ENCODE data around the gene NKAIN2.

NKAIN2 gene

DNA sequence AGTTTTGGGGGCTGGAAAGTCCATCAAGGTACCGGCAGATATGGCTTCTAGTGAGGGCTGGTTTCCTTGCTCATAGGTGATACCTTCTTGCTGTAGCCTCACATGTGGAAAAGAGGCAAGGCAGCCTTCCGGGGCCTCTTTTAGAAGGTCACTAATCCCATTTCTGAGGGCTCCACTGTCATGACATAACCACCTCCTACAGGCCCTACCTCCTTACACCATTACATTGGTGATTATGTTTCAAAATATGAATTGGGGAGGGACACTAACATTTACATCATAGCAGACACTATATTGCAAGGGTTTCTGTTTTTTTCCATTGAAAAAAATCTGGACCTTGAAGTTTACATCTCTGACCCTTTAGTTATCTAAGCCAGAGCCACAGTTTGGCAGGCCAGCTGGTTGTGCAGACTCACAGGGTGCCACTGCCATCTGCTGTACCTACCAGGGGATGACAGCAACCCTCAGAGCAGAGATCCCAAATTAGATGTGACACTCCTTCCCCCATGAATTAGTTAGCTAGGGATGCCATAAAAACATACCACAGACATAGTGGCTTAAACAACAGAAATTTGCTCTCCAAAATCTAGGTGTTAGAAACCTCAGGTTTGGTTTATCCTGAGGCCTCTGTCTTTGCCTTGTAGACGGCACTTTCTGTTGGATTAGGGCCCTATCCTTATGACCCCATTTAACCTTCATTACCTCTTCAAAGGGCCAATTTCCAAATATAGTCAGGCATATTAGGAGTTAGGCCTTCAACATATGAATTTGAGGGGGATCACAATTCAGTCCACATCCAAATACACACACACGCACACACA is 992.2 kb downstream of the NKAIN2 start:
- DNase-seq: no peak

DNA sequence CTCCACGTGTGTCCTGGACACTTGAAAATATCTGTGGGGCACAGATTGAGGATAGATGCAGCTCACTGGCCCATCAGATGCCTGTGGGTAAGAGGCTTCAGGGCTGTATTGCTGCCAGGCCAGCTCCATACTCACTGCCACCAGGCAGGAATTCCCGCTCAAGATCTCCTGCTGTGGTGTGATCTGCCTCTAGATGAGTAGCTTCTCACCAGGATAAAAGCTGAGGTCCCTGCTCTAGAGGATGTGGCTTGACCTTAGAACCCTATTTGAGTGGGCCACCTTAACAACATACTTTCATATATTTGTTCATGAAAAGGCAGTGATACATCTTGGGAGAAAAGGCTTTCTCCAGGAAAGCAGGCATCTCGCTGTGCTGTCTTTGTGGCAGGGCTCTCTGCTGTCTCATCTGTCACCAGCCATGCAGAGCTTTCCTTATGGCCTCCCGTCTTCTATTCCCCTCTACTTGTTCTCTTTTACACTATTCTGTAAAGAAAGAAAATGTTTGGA is 992.9 kb downstream of the NKAIN2 start:
- DNase-seq: no peak

DNA sequence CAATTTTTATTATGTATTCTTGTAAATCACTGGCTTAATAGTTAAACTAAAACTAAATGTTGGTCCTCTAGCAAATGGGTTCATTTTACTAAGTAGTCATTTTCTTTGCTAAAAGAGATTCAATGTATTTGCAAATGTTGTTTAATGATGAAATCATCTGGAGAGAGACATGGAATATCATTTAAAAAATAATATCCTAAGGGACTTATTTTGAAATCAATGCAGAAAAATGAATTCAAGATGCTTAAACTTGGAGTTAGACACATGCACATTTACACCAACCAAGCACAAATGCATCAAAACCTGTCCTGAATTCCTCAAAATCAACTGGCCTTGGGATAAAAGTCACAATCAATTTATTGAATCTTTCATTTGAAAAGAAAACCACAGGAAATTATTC is 993.6 kb downstream of the NKAIN2 start:
- no peak for DNase-seq

DNA sequence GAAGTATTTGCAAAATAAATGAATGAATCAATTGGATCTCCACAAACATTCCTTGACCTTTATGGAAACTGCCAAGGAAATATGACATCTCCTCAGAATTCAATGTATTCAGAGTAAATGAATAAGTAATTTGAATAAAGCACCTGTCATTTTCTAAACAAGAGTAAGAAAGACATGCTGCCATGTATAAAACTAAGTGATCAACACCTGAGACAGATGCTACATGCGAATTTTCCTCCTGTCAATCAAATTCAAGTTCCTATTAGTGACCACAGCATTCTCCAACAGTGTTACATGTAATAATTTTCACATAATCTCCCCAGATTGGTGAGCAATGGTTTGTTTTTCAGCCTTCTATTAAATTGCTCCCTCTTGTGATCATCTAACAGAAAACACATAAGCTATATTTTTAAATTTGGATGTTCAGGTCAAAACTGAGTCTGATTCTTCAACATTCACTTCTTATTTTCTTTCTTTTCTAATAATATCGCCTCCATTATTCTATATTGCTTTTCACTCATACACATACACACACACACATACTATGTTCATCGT is 995.4 kb downstream of the NKAIN2 start:
- DNase-seq: no peak

DNA sequence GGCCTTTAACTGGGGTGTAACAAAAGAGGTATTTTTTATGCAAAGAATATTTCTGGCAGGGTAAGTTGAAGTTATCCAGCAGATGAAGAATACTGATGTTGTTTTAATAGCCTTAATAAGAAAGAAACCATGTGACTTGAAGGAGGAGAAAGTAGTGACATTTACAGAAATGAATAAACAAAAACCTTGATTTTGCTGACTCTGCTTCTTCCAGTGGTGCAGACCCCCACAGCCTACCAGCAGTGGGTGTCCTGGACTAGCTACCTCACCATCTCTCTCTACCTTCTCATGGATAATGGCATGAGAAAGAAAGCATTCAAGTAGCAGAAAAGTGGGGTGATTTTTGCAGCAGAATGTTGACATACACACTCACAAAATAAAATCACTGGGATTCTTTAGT is 996.0 kb downstream of the NKAIN2 start:
- no peak for DNase-seq

DNA sequence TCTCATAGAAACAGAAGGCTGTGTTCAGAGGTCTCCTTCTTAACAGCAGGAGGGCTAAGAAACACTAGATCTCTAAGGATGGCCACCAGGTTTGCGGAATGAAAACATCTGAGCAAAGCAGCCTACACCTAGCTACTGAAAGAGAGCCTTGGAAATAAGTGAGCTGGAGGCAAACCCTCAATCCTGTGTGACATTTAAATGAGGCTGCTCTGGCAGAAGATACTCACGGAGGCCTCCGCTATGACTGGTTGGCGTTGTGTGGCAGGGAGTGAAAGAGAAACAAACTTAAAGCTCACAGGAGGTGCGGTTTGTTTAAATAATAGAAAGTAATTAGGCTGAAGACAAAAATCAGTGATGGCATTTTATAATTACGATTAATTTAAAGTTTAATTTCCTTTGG is 996.6 kb downstream of the NKAIN2 start:
- no peak for DNase-seq

DNA sequence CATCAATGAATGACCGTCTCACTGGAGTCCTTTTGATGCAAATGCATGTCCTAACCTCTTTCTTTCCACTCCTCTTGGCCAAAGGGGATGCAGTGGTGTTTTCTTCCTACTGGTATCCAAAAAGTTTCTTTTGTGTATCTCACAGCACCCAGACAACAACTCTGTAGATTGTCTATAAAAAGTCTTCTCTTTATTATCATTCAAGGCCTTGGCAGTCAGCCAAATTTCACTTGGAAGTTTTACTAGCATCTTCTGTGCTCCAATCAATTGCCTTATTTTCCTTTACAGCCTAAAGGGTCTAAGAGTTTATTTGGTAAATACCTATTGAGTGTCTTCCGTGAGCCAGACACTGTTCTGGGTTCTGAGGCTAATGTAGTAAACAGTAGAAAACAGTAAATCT is 1008.4 kb downstream of the NKAIN2 start:
- no peak for DNase-seq

DNA sequence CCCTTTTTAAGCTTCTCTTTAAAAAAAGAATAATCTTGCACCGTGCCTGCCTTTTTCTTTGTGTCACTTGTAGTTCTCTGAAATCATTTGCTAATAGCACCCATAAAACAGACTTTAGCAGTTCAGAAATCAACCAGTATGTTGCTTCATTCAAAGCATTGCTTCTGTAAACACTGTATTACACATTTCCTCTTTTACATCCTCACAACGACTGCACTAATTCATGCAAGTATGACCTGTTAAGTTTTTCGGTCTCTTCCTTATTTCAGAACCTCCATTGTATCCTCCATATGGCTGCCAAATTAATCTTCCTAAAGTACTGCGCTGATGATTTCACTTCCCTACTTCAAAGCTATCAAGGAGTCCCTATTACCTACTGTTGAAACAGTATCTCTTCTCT is 1015.7 kb downstream of the NKAIN2 start:
- no peak for DNase-seq

DNA sequence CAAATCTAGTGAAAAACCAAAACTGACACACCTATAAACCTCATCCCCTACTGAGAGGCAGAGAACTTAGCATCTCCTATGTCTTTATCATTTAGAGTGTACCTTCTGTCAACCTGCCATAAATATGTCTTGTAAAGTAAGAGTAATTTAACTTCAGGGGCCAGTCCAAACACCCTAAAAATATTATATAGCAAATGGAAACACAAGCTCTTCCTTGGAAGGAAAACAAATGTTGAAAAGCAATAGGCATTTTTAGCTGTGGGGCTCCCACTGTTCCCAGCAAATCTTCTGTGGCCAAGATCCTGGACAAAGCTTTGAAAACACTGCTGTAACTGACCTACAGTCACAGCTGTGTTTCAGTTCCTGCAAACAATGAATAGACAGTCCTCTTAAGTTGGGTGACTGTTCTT is 1018.5 kb downstream of the NKAIN2 start:
- no peak for DNase-seq

DNA sequence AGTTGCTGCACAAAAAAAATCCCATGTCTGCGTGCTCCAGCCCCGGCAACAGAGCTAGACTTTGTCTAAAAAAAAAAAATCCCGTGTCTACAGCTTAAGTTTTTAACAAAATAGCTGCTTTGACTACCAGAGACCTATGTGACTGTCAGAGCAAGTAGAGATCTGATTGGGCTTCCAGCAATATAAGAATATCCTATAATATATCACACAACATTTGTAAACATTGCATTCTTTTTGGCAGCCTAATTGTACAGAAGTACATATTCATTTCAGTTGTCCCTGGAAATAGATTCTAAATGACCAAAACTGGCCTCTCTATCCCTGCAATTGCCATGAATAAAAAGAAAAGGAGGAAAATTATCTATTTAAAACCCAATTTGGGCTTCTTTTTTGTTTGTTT is 1019.1 kb downstream of the NKAIN2 start:
- DNase-seq: no peak

DNA sequence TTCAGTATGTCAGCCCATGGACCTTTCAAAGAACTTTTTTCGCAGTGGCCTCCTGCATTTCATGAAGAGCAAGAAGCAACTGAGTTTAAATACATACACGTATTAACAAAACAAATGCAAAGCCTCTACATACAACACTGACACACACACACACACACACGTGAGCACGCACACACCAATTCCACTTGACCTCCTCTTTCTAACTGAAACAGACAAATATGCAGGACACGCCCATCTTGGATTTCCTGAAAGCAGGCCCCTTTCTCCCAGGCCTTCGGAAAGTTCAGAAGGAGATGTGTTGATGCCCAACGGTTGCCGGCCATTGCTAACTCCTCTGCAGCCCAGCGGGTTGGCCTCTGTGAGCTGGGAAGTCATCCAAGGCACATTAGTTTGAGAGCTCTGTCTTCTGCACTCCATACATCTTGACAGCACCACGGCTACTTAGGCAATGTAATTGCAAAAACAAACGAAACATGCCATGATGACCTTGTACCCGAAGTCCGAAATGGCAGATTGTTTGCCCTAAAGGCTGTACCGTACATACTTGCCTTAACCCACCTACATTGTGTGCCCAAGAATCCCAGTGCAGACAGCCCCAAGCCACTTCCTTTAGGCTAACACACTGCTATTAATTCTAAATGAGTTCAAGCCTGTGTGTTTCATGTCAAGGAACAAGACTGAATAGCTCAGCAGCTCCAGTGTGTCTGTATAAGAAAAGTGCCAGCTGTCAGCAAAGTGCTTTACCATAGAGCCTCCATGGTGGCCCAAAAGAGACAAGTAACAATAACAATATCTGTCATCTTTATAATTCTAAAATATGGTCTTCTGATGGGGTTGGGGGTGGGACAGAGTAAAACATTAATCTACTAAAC is 1019.8 kb downstream of the NKAIN2 start:
- no peak for DNase-seq

DNA sequence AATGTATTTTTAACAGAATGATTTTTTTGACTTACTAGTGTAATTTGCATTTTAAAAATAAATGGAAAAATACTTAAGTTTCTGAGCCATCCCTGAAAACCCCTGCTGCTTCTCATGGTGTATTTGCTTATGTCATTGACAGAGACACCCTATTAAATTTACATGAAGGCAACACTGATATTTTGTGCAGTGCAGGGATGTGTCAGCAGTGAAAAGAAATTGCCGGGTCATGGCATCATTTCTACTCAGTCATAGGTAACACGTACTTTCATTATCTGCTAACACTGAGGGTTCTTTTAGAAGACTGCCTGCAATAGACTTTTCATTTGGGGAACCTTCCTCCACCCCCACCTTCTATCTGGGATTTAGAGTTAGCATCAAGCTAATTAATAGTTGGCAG is 1021.9 kb downstream of the NKAIN2 start:
- no peak for DNase-seq

DNA sequence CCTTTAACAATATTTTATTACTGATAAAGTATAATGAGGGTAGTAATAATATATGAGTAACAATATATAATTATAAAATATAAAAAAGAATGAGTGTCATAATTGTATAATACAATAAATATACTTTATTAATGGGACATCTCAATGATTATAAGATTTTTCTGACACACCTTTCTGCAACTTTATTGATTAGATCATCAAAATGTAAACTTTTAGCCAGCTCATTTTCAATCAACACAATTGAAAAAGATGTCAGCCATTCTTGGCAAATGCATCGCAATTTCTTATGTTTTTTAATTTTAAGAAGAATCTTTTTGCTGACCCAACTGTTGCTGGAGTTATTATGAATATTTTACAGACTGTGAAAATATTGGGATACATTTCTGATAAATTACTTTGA is 1026.2 kb downstream of the NKAIN2 start:
- DNase-seq: no peak

DNA sequence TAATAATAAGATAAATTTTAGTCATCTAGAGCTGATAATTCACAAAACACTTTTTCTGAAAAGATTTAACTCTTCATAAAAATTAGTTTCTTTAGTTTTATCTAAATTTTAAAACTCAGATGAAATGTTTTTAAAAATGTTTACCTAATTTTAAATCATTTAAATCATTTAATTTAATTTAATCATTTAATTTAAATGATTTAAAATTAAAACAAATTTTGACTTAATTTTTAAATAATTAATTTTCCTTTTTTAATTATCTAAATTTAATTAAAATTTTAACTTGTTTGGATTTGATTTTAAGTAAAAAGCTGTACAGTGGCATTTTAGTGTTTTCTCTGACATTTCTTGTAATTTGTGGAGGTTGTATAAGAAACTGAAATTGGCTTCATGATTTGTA is 1026.8 kb downstream of the NKAIN2 start:
- DNase-seq: no peak

DNA sequence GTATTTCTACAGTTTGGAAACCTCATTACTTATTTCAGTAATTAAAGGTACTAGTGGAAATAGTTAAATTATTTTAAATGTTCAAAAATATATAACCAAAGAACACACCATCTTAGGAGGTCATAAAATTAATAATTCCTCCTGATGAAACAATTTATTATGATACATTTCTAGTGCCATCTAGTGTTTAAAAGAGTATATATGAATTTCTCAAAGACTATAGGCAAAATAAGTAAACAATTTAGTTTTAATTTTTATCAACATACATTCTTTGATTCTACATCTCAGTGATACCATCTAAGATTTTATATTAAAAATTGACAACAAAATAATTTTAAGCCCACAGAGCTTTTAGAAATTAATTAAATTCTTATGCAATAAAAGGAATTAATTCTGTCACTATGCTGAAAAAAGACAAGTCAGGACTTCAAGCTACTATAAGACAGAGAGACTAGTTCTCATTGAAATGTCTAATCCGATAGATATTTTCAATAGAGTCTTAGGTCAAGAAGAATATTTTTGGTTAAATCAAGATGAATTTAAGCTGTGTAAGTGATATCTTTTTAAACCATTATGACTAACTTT is 1050.8 kb downstream of the NKAIN2 start:
- no peak for DNase-seq

DNA sequence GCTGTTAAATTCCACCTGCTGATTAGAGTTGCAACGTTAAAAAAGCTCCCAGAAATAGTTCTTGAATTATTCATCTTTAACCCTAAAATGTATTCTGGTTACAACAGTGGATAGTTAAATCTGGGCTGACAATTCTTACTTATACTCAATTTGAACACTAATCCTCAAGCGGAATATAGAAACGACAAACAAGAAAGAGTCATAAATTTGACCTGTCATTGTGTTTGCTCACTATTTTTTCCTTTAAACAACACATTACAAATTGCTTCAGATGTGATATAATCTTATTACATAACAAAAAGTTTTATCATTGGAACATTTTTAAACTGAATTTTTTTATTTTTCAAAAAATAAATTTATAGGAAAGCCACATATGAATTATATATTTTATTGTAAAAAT is 1054.1 kb downstream of the NKAIN2 start:
- no peak for DNase-seq

DNA sequence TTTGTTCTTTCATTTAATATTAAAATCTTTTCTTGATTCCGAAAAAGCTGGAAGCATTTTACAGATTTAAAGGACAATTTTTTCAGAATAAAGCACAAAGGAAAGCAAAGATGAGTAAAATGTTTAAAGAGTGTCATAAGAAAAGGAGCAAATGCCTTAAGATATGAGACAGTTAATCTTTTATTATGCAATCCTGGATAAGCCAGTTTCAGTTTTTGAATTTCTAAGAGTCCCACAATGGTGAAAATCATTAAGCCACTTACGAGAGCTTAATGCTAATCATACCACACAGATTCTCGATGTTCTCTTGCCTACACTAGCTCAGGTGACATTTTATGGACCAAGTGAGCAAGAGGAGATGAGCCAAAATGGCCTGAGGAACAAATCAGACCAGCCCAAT is 1054.9 kb downstream of the NKAIN2 start:
- DNase-seq: no peak

DNA sequence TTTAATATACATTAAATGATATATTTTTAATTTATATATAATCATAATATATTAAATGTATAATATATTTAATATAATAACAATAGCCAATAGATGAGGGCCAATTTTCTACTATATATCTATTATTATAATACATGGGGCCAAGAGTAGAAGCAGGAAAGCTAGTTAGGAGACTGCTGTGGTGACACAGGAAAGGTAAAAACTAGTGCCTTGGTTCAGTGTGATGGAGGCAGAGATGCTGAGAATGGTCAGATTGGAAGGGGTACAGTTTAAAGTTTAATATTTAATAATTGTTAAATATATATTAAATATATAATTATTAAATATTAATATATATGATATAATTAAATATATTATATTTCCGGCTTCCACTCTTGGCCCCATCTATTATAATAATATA is 1055.7 kb downstream of the NKAIN2 start:
- DNase-seq: no peak

DNA sequence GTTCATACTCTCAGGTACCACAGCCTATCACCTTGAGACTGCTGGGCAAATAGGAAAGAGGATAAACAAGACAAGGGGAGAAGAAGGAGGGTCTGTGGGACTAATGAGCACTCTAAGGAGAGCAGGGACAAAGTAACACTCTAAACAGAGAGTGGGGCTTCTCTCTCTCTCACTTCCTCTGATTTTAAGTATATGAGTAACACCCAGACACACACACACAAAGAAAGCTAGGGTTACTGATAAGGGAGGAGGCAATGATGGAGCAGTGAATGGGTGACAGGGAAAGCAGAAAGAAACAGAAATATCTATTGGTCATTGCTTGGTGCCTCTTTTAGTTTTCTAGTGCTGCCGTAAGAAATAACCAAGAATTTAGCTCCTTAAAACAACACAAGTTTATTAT is 1062.4 kb downstream of the NKAIN2 start:
- no peak for DNase-seq

DNA sequence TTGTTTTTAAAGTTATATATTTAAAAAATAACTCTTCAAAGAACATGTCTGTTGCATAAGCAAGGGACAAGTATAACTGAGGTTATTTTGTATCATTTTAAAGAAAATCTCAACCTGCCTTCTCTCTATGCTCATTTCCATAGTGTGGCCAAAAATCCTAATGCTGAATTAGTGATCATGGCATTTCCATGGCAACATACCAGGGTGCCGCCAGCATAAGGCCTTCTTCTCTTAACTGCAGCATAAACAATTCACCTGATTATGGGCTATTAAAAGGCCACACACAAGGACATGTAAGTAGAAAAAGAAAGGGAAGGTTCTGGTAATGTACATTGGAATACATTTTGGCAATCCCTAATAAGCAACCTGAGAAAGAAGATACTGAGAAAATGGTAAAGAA is 1063.5 kb downstream of the NKAIN2 start:
- DNase-seq: no peak

DNA sequence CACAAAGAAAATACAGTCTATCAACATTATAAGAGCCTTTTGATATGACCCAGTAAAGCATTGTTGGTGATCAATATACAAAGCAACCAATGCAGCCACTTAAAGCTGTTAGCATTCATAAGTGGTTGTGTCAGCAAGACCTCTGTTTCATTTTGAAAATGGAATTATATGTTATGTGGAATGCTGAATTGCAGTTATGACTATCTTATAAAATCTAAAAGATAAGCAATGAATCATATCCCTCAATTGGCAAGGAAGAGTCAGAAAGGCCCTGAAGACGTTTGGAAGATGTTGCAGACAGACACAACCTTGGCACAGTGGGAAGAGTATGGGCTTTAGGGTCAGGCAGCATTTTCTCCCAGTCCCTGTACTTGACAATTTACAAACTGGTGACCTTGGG is 1064.8 kb downstream of the NKAIN2 start:
- DNase-seq: no peak

DNA sequence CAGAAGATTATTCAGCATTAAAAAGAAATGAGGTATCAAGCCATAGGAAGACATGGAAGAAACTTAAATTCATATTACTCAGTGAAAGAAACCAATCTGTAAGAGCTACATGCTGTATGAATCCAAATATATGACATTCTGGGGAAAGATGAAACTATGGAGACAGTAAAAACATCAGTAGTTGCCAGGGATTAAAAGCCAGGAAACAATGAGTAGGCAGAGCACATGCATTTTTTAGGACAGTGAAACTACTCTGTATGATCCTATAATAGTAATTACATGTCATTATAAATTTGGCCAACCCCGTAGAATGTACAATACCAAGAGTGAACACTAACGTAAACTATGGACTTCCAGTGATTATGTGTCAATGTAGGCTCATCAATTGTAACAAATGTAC is 1065.8 kb downstream of the NKAIN2 start:
- no peak for DNase-seq
